Liver (tissue), 9 donors: ENCODE data around the gene TLE4. TPM values are rescaled to one million over a fixed set of nuclear protein-coding genes. Genes with fewer than 3 reads are reported as not detected.

Experiments
- DNase-seq: peaks from one replicate; pipeline ENCODE4 v3.0.0-alpha.2; 2017; ENCODE audit warnings: low spot score
- H3K27ac ChIP-seq, 2 donors: one replicate each; pipeline ENCODE4 v1.7.0; 2013; ENCODE audit warnings: inconsistent platforms in 2 of 2, low read length in 2 of 2, control low read depth in 1 of 2, low read depth in 1 of 2, mild to moderate bottlenecking in 1 of 2
- H3K27me3 ChIP-seq, 4 donors: one replicate each; pipeline versions ENCODE4 v1.6.1 to v1.7.0; 2013; ENCODE audit warnings: low read length in 3 of 4, inconsistent platforms in 1 of 4, mild to moderate bottlenecking in 1 of 4, moderate library complexity in 1 of 4; ENCODE audit not compliant: control insufficient read depth in 4 of 4, insufficient read depth in 4 of 4
- H3K36me3 ChIP-seq, 4 donors: one replicate each; pipeline versions ENCODE4 v1.6.1 to v1.7.0; 2013; ENCODE audit warnings: low read length in 3 of 4, mild to moderate bottlenecking in 3 of 4, low read depth in 1 of 4, moderate library complexity in 1 of 4; ENCODE audit not compliant: control insufficient read depth in 4 of 4, insufficient read depth in 3 of 4
- H3K4me1 ChIP-seq, 4 donors: one replicate each; pipeline versions ENCODE4 v1.6.1 to v1.7.0; 2013; ENCODE audit warnings: low read length in 3 of 4, mild to moderate bottlenecking in 3 of 4, moderate library complexity in 1 of 4; ENCODE audit not compliant: control insufficient read depth in 4 of 4, insufficient read depth in 4 of 4
- H3K4me3 ChIP-seq, 3 donors: one replicate each; pipeline versions ENCODE4 v1.6.1 to v1.7.0; 2013; ENCODE audit warnings: low read length in 3 of 3, control low read depth in 1 of 3, low read depth in 1 of 3, mild to moderate bottlenecking in 1 of 3
- H3K9ac ChIP-seq, 2 donors: one replicate each; pipeline ENCODE4 v1.7.0; 2013; ENCODE audit warnings: low read length in 2 of 2, mild to moderate bottlenecking in 2 of 2, moderate library complexity in 2 of 2, control low read depth in 1 of 2, low read depth in 1 of 2
- H3K9me3 ChIP-seq, 4 donors: one replicate each; pipeline versions ENCODE4 v1.6.1 to v1.7.0; 2013; ENCODE audit warnings: low read length in 3 of 4; ENCODE audit not compliant: control insufficient read depth in 4 of 4
- ATF3 ChIP-seq: IDR thresholded peaks from 2 replicates; pipeline ENCODE4 v1.6.1; 2016; ENCODE audit warnings: antibody characterized with exemption
- EGR1 ChIP-seq, 2 donors: IDR thresholded peaks; 2 replicates each; pipeline ENCODE4 v1.6.1; 2016 to 2018; ENCODE audit warnings: antibody characterized with exemption in 2 of 2, low read depth in 2 of 2
- FOXA1 ChIP-seq: IDR thresholded peaks from 2 replicates; pipeline ENCODE4 v1.6.1; 2016; ENCODE audit warnings: antibody characterized with exemption
- GABPA ChIP-seq, 2 donors: IDR thresholded peaks in 1 of 2; conservative IDR thresholded peaks in 1 of 2; 2 replicates each; pipeline ENCODE4 v1.6.1; 2016; ENCODE audit warnings: antibody characterized with exemption in 2 of 2, mild to moderate bottlenecking in 1 of 2, moderate library complexity in 1 of 2
- HNF4A ChIP-seq, 2 donors: conservative IDR thresholded peaks; 2 replicates each; pipeline ENCODE4 v1.6.1; 2016; ENCODE audit warnings: antibody characterized with exemption in 2 of 2, mild to moderate bottlenecking in 2 of 2
- JUND ChIP-seq, 2 donors: IDR thresholded peaks; 2 replicates each; pipeline ENCODE4 v1.6.1; 2016; ENCODE audit warnings: antibody characterized with exemption in 2 of 2
- NR2F2 ChIP-seq: IDR thresholded peaks from 2 replicates; pipeline ENCODE4 v1.6.1; 2016; ENCODE audit warnings: antibody characterized with exemption
- RAD21 ChIP-seq, 2 donors: IDR thresholded peaks; 2 replicates each; pipeline ENCODE4 v1.6.1; 2016; ENCODE audit warnings: antibody characterized with exemption in 2 of 2, mild to moderate bottlenecking in 2 of 2
- REST ChIP-seq: IDR thresholded peaks from 2 replicates; pipeline ENCODE4 v1.6.1; 2016; ENCODE audit warnings: antibody characterized with exemption, mild to moderate bottlenecking
- RXRA ChIP-seq, 2 donors: IDR thresholded peaks; 2 replicates each; pipeline ENCODE4 v1.6.1; 2017 to 2018; ENCODE audit warnings: antibody characterized with exemption in 2 of 2, mild to moderate bottlenecking in 1 of 2
- SP1 ChIP-seq: IDR thresholded peaks from 2 replicates; pipeline ENCODE4 v1.6.1; 2018; ENCODE audit warnings: antibody characterized with exemption, mild to moderate bottlenecking
- TAF1 ChIP-seq: conservative IDR thresholded peaks from 2 replicates; pipeline ENCODE4 v1.6.1; 2016; ENCODE audit warnings: antibody characterized with exemption, mild to moderate bottlenecking
- YY1 ChIP-seq: IDR thresholded peaks from 2 replicates; pipeline ENCODE4 v1.6.1; 2016; ENCODE audit warnings: antibody characterized with exemption, mild to moderate bottlenecking
- ZBTB33 ChIP-seq: IDR thresholded peaks from 2 replicates; pipeline ENCODE4 v1.6.1; 2016; ENCODE audit warnings: antibody characterized with exemption
- WGBS: extraction: QIAGEN DNeasy Blood & Tissue Kit; methylation state at CpG from one replicate; pipeline ENCODE4 v1.1.7; 2013; 5-methylcytosine and 5-hydroxymethylcytosine counted together
- polyA plus RNA-seq, 2 donors: library from polyadenylated mRNA; stranded (reverse) in 1 of 2; unstranded in 1 of 2; fragments of 200-250 nt in 1 of 2; fragments of >200 nt in 1 of 2; fragmentation: Nextera tagmentation in 1 of 2; extraction: Ambion mirVana in 1 of 2; gene quantifications; one replicate each; pipeline versions ENCODE4 v1.2.1 to v1.2.3, GENCODE V29; 2013 to 2015
- total RNA-seq, 2 donors: library from RNA; depleted of rRNA; stranded (reverse); fragments of >200 nt; gene quantifications; one replicate each; pipeline ENCODE4 v1.2.3, GENCODE V29; 2014
- TF ChIP-seq, protein P1 (sequence below): fragments of 150-350 bp; IDR thresholded peaks from 2 replicates; pipeline ENCODE4 v1.5.1; 2017; ENCODE audit warnings: improper control_type of control experiment, low read depth, low read length; ENCODE audit not compliant: missing input control
- TF ChIP-seq, protein P2 (sequence below): IDR thresholded peaks from 2 replicates; pipeline ENCODE4 v1.6.1; 2016; ENCODE audit warnings: antibody characterized with exemption
- donor health status: healthy.
- donor health status: healthy.
- donor health status: healthy.
- donor health status: healthy.
- donor health status: healthy.

Gene TLE4
- total and polyA plus RNA-seq, 4 donors = 2.5 to 6.6 (median 4.7) TPM

- Histone ChIP-seq H3K9me3 (no peaks in the 10 kb centered on the region), H3K4me3 (peak overlapping the region; percentile 68 to 99 (median 75)), H3K9ac (peak overlapping the region; percentile 86 to 97), H3K27me3 (no peaks in the 10 kb centered on the region), H3K27ac (peak overlapping the region; percentile 93 to 96), H3K36me3 (no peaks in the 10 kb centered on the region), H3K4me1 (peaks cover 2 to 18% (median 5%) of the 10 kb centered on the region in 4 donors)
- WGBS = under 1% methylated on average over 48 of the region's 48 CpGs
- no peak for DNase-seq
- TF ChIP-seq YY1 (peak; percentile 28), TAF1 (no peak), REST (no peak), FOXA1 (no peak), HNF4A (conservative IDR thresholded peaks at IDR 0.05) (no peak), GABPA (IDR thresholded peaks at IDR 0.05 in 1 of 2, conservative IDR thresholded peaks at IDR 0.05 in 1 of 2) (no peak), NR2F2 (no peak), RXRA (IDR thresholded peaks at IDR 0.05) (peak in 1 of 2 donors; percentile 0), RAD21 (IDR thresholded peaks at IDR 0.05) (no peak), JUND (IDR thresholded peaks at IDR 0.05) (peak in 1 of 2 donors; percentile 9), ATF3 (no peak), SP1 (no peak), EGR1 (IDR thresholded peaks at IDR 0.05; ENCODE audit: low read depth in 2 of 2) (no peak), ZBTB33 (no peak)
- TF ChIP-seq, protein P1, sequence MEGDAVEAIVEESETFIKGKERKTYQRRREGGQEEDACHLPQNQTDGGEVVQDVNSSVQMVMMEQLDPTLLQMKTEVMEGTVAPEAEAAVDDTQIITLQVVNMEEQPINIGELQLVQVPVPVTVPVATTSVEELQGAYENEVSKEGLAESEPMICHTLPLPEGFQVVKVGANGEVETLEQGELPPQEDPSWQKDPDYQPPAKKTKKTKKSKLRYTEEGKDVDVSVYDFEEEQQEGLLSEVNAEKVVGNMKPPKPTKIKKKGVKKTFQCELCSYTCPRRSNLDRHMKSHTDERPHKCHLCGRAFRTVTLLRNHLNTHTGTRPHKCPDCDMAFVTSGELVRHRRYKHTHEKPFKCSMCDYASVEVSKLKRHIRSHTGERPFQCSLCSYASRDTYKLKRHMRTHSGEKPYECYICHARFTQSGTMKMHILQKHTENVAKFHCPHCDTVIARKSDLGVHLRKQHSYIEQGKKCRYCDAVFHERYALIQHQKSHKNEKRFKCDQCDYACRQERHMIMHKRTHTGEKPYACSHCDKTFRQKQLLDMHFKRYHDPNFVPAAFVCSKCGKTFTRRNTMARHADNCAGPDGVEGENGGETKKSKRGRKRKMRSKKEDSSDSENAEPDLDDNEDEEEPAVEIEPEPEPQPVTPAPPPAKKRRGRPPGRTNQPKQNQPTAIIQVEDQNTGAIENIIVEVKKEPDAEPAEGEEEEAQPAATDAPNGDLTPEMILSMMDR = no peak
- TF ChIP-seq, protein P2, sequence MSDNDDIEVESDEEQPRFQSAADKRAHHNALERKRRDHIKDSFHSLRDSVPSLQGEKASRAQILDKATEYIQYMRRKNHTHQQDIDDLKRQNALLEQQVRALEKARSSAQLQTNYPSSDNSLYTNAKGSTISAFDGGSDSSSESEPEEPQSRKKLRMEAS = no peak
These were observed 355 bp downstream of the TLE4 start for GRCh38 chr9:79572032-79572607.
